ENCODE results near the gene SLA2.
"Not testable (repeated sequence)": the region's sequence is repeated elsewhere in the genome, so short reads cannot be mapped to it uniquely, and the experiment has no call there.

The SLA2 gene
- 0 to 1.5 (median 0.17) reads per million in 17 experiments for total RNA-seq

GRCh38 chr20:36645998-36646397 is at the start of gene SLA2:
Gene SLA2, minus strand, starts transcription at chr20:36646196. Its CDS starts 4,861 bp downstream, at chr20:36641335.
- DNase-seq: peak; percentile 86 to 95 (median 90)

GRCh38 chr20:36695467-36695866 is 49.5 kb upstream of the SLA2 start:
- not testable (repeated sequence) for DNase-seq

- no peak for DNase-seq
These were observed 42.6 kb upstream of the SLA2 start for GRCh38 chr20:36688630-36689029.

GRCh38 chr20:36687850-36688249 is 41.9 kb upstream of the SLA2 start:
- no peak for DNase-seq

GRCh38 chr20:36686944-36687343 is 40.9 kb upstream of the SLA2 start:
- DNase-seq: no peak

GRCh38 chr20:36686504-36686903 is 40.5 kb upstream of the SLA2 start:
- DNase-seq: no peak

- DNase-seq: no peak
These were observed 38.8 kb upstream of the SLA2 start for GRCh38 chr20:36684747-36685146.

GRCh38 chr20:36682311-36682710 is 36.3 kb upstream of the SLA2 start:
- DNase-seq: no peak

GRCh38 chr20:36677422-36677771 is 31.4 kb upstream of the SLA2 start:
- DNase-seq: no peak

GRCh38 chr20:36676701-36677421 is 30.9 kb upstream of the SLA2 start:
- no peak for DNase-seq

GRCh38 chr20:36675545-36675944 is 29.5 kb upstream of the SLA2 start:
- DNase-seq: not testable (repeated sequence)

GRCh38 chr20:36672991-36673390 is 27.0 kb upstream of the SLA2 start:
- DNase-seq: no peak

- DNase-seq: no peak
These were observed 24.8 kb upstream of the SLA2 start for GRCh38 chr20:36670665-36671357.

GRCh38 chr20:36666181-36666740 is 20.3 kb upstream of the SLA2 start:
- DNase-seq: peak in 1 of 4 experiments; percentile 9

GRCh38 chr20:36663031-36663430 is 17.0 kb upstream of the SLA2 start:
- peak; percentile 12 to 52 (median 28) for DNase-seq

- DNase-seq: peak in 2 of 4 experiments; percentile 27 to 30
These were observed 12.3 kb upstream of the SLA2 start for GRCh38 chr20:36658300-36658699.

GRCh38 chr20:36656733-36657132 is 10.7 kb upstream of the SLA2 start:
- no peak for DNase-seq

GRCh38 chr20:36655004-36655403 is 9.0 kb upstream of the SLA2 start:
- no peak for DNase-seq

GRCh38 chr20:36654506-36654905 is 8.5 kb upstream of the SLA2 start:
- no peak for DNase-seq

- no peak for DNase-seq
These were observed 7.5 kb upstream of the SLA2 start for GRCh38 chr20:36653456-36653855.

- no peak for DNase-seq
These were observed 1.5 kb upstream of the SLA2 start for GRCh38 chr20:36647196-36648121.

- no peak for DNase-seq
These were observed 682 bp upstream of the SLA2 start for GRCh38 chr20:36646678-36647077.

- no peak for DNase-seq
These were observed 643 bp downstream of the SLA2 start for GRCh38 chr20:36645353-36645752.

Measured in suppressor macrophage (primary cell).